Measurements from ENCODE around the gene HHATL.
"Not testable (repeated sequence)": the region's sequence is repeated elsewhere in the genome, so short reads cannot be mapped to it uniquely, and the experiment has no call there.

HHATL gene

GRCh38 chr3:42723219-42723618 is 20.6 kb upstream of the HHATL start:
- no peaks in the 10 kb centered on the region for H3K4me1 ChIP-seq (ENCODE audit: control insufficient read depth, insufficient read depth, low read length)
- no peaks in the 10 kb centered on the region for H3K36me3 ChIP-seq (ENCODE audit: control insufficient read depth in 2 of 2, insufficient read depth in 1 of 2, low read length in 2 of 2)
- H3K4me3 ChIP-seq (ENCODE audit: low read depth, low read length) = no peak overlapping the region
- H3K27ac ChIP-seq (ENCODE audit: extremely low read depth, low read depth, low read length) = no peak overlapping the region
- H3K9me3 ChIP-seq (ENCODE audit: control insufficient read depth, insufficient read depth, low read depth, low read length) = no peaks in the 10 kb centered on the region
- TF ChIP-seq ZNF623 (tag by site-specific recombination; IDR thresholded peaks at IDR 0.05) = no peak
- TF ChIP-seq ZNF335 (tag by site-specific recombination; conservative IDR thresholded peaks at IDR 0.05) = no peak
- TF ChIP-seq ZNF76 (tag by site-specific recombination; IDR thresholded peaks at IDR 0.05; ENCODE audit: borderline replicate concordance, low read depth) = no peak
- TF ChIP-seq PRDM1 (tag by site-specific recombination; IDR thresholded peaks at IDR 0.05) = no peak
- no peak for TF ChIP-seq ZNF114 (tag by site-specific recombination; IDR thresholded peaks at IDR 0.05)
- ChIA-PET CTCF (interaction anchor here (0.7 kb wide), 1 partner anchor 21 kb away, joined by 4 read pairs; no protein-coding TSS in a partner anchor), POLR2A (no interaction called here)

GRCh38 chr3:42722442-42722841 is 19.8 kb upstream of the HHATL start:
- POLR2A ChIA-PET = not testable (repeated sequence)

GRCh38 chr3:42721690-42722089 is 19.1 kb upstream of the HHATL start:
- Histone ChIP-seq H3K4me1 (ENCODE audit: control insufficient read depth, insufficient read depth, low read length) (no peaks in the 10 kb centered on the region), H3K36me3 (ENCODE audit: control insufficient read depth in 2 of 2, insufficient read depth in 1 of 2, low read length in 2 of 2) (no peaks in the 10 kb centered on the region), H3K27ac (ENCODE audit: extremely low read depth, low read depth, low read length) (no peak overlapping the region), H3K4me3 (ENCODE audit: low read depth, low read length) (no peak overlapping the region), H3K9me3 (ENCODE audit: control insufficient read depth, insufficient read depth, low read depth, low read length) (no peaks in the 10 kb centered on the region)
- no peak for TF ChIP-seq ZNF549 (tag by site-specific recombination; IDR thresholded peaks at IDR 0.05)
- no peak for TF ChIP-seq ZNF221 (tag by site-specific recombination; IDR thresholded peaks at IDR 0.05; ENCODE audit: borderline replicate concordance)
- TF ChIP-seq KLF1 (tag by site-specific recombination; IDR thresholded peaks at IDR 0.05) = no peak
- TF ChIP-seq ZNF658 (tag by site-specific recombination; IDR thresholded peaks at IDR 0.05) = no peak
- no peak for TF ChIP-seq PRDM1 (tag by site-specific recombination; IDR thresholded peaks at IDR 0.05)
- no peak for TF ChIP-seq ZNF645 (tag by site-specific recombination; IDR thresholded peaks at IDR 0.05)
- TF ChIP-seq ZNF530 (tag by site-specific recombination; IDR thresholded peaks at IDR 0.05; ENCODE audit: low read depth) = no peak
- no peak for TF ChIP-seq ZNF18 (tag by site-specific recombination; IDR thresholded peaks at IDR 0.05)
- TF ChIP-seq SCRT1 (tag by site-specific recombination; IDR thresholded peaks at IDR 0.05; ENCODE audit: borderline replicate concordance) = no peak
- TF ChIP-seq ZNF248 (tag by site-specific recombination; IDR thresholded peaks at IDR 0.05) = no peak
- no peak for TF ChIP-seq ZNF561 (tag by site-specific recombination; IDR thresholded peaks at IDR 0.05; ENCODE audit: borderline replicate concordance)
- TF ChIP-seq ZNF37A (tag by site-specific recombination; IDR thresholded peaks at IDR 0.05) = no peak
- TF ChIP-seq ZBTB11 (tag by site-specific recombination; conservative IDR thresholded peaks at IDR 0.05; ENCODE audit: low read depth) = no peak
- no peak for TF ChIP-seq ZNF184 (tag by site-specific recombination; IDR thresholded peaks at IDR 0.05)
- TF ChIP-seq ZNF629 (tag by site-specific recombination; IDR thresholded peaks at IDR 0.05) = no peak
- no peak for TF ChIP-seq YY1 (tag by site-specific recombination; IDR thresholded peaks at IDR 0.05)
- TF ChIP-seq ZNF510 (tag by site-specific recombination; IDR thresholded peaks at IDR 0.05; ENCODE audit: insufficient replicate concordance) = no peak
- no peak for TF ChIP-seq ZNF426 (tag by site-specific recombination; IDR thresholded peaks at IDR 0.05)
- ChIA-PET CTCF (no interaction called here), POLR2A (no interaction called here)

More at GRCh38 chr3:42722442-42722841, 19.8 kb upstream of the HHATL start:
- CTCF ChIA-PET; H3K36me3 ChIP-seq (ENCODE audit: control insufficient read depth in 2 of 2, insufficient read depth in 1 of 2, low read length in 2 of 2); H3K9me3 ChIP-seq (ENCODE audit: control insufficient read depth, insufficient read depth, low read depth, low read length); H3K4me1 ChIP-seq (ENCODE audit: control insufficient read depth, insufficient read depth, low read length); H3K27ac ChIP-seq (ENCODE audit: extremely low read depth, low read depth, low read length); H3K4me3 ChIP-seq (ENCODE audit: low read depth, low read length): not testable (repeated sequence)
